Trophoblast cell (in vitro differentiated cells and primary cell): Measurements from ENCODE around the gene DNMT3L.
"Not testable (repeated sequence)": the region's sequence is repeated elsewhere in the genome, so short reads cannot be mapped to it uniquely, and the experiment has no call there.

Experiments used
- DNase-seq, 2 donors: peaks; one replicate each; pipeline ENCODE4 v3.0.0-alpha.2; 2016
- H2AFZ ChIP-seq: 2 replicates; pipeline ENCODE4 v1.6.1; 2013; ENCODE audit warnings: low read length, moderate library complexity, mild to moderate bottlenecking; ENCODE audit not compliant: insufficient read depth, poor library complexity
- H2AK5ac ChIP-seq: 2 replicates; pipeline ENCODE4 v1.6.1; 2013; ENCODE audit warnings: mild to moderate bottlenecking, low read length
- H2BK120ac ChIP-seq: 2 replicates; pipeline ENCODE4 v1.6.1; 2013; ENCODE audit warnings: low read length, mild to moderate bottlenecking, moderate library complexity; ENCODE audit not compliant: insufficient read depth, poor library complexity
- H2BK12ac ChIP-seq: 2 replicates; pipeline ENCODE4 v1.6.1; 2013; ENCODE audit warnings: mild to moderate bottlenecking, low read length, moderate library complexity
- H2BK5ac ChIP-seq: 2 replicates; pipeline ENCODE4 v1.6.1; 2013; ENCODE audit warnings: low read length, low read depth, moderate library complexity, mild to moderate bottlenecking; ENCODE audit not compliant: poor library complexity
- H3K14ac ChIP-seq: 2 replicates; pipeline ENCODE4 v1.6.1; 2013; ENCODE audit warnings: mild to moderate bottlenecking, low read length
- H3K18ac ChIP-seq: 2 replicates; pipeline ENCODE4 v1.6.1; 2013; ENCODE audit warnings: mild to moderate bottlenecking, low read length
- H3K23ac ChIP-seq: 2 replicates; pipeline ENCODE4 v1.6.1; 2013; ENCODE audit warnings: low read length
- H3K27ac ChIP-seq: 2 replicates; pipeline ENCODE4 v1.5.1; 2013; ENCODE audit warnings: low read depth, mild to moderate bottlenecking, inconsistent platforms, low read length, moderate library complexity
- H3K27me3 ChIP-seq: 2 replicates; pipeline ENCODE4 v1.6.1; 2013; ENCODE audit warnings: inconsistent platforms, mild to moderate bottlenecking, low read length, moderate library complexity; ENCODE audit not compliant: insufficient read depth
- H3K36me3 ChIP-seq, 2 experiments: 1 replicate in 1 of 2; 2 replicates in 1 of 2; pipeline ENCODE4 v1.6.1; 2013; ENCODE audit warnings: low read length in 2 of 2, mild to moderate bottlenecking in 2 of 2, moderate library complexity in 1 of 2; ENCODE audit not compliant: insufficient read depth in 2 of 2, control insufficient read depth in 1 of 2
- H3K4ac ChIP-seq: 2 replicates; pipeline ENCODE4 v1.6.1; 2013; ENCODE audit warnings: low read depth, mild to moderate bottlenecking, low read length, moderate library complexity
- H3K4me1 ChIP-seq, 2 experiments: 1 replicate in 1 of 2; 2 replicates in 1 of 2; pipeline ENCODE4 v1.6.1; 2013; ENCODE audit warnings: low read length in 2 of 2, mild to moderate bottlenecking in 2 of 2, moderate library complexity in 1 of 2; ENCODE audit not compliant: insufficient read depth in 2 of 2, control insufficient read depth in 1 of 2
- H3K4me2 ChIP-seq: 2 replicates; pipeline ENCODE4 v1.6.1; 2013; ENCODE audit warnings: inconsistent platforms, mild to moderate bottlenecking, low read length, moderate library complexity
- H3K4me3 ChIP-seq: 2 replicates; pipeline ENCODE4 v1.5.1; 2013; ENCODE audit warnings: mild to moderate bottlenecking, low read depth, low read length, inconsistent platforms
- H3K79me1 ChIP-seq: one replicate; pipeline ENCODE4 v1.6.1; 2013; ENCODE audit warnings: low read length
- H3K79me2 ChIP-seq: 2 replicates; pipeline ENCODE4 v1.6.1; 2013; ENCODE audit warnings: low read length, mild to moderate bottlenecking; ENCODE audit not compliant: control insufficient read depth, insufficient read depth, poor library complexity
- H3K9ac ChIP-seq: 2 replicates; pipeline ENCODE4 v1.6.1; 2013; ENCODE audit warnings: mild to moderate bottlenecking, low read length
- H3K9me3 ChIP-seq: 2 replicates; pipeline ENCODE4 v1.6.1; 2013; ENCODE audit warnings: low read depth, mild to moderate bottlenecking, control low read depth, inconsistent platforms, low read length; ENCODE audit not compliant: insufficient read depth
- H4K12ac ChIP-seq: 2 replicates; pipeline ENCODE4 v1.6.1; 2013; ENCODE audit warnings: low read depth, mild to moderate bottlenecking, low read length, moderate library complexity
- H4K8ac ChIP-seq: 2 replicates; pipeline ENCODE4 v1.6.1; 2013; ENCODE audit warnings: low read depth, mild to moderate bottlenecking, low read length, moderate library complexity
- H4K91ac ChIP-seq: one replicate; pipeline ENCODE4 v1.6.1; 2013; ENCODE audit warnings: low read depth, mild to moderate bottlenecking, low read length, moderate library complexity
- WGBS: extraction: QIAGEN DNeasy Blood & Tissue Kit; methylation state at CpG from one replicate; pipeline ENCODE4 v1.1.7; 2013; ENCODE audit warnings: missing lambda C conversion rate; ENCODE audit not compliant: insufficient read length, insufficient coverage; ENCODE audit errors: extremely low coverage; 5-methylcytosine and 5-hydroxymethylcytosine counted together

The DNMT3L gene

DNA sequence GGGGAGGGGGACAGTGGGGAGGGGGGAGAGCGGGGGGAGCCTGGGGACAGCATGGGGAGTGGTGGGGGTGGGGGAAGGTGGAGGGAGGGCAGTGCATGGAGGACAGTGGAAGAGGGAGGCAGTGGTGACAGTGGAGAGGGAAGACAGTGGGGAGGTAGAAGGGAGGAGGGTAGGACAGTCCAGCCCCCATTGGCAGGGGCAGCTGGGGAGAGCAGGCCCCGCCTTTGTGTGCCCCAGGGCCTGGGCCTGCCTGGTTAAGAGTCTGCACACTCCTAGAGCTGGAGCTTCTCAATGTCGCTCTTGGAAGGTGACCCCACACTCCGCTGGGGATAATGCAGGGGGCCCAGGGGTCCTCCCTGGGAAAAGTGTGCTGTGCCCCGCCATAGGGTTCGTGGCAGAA is 36.1 kb downstream of the DNMT3L start:
- H4K12ac ChIP-seq, H2BK120ac ChIP-seq: not testable (repeated sequence)
- WGBS: no CpG with 5 or more reads among the region's 6 CpGs

DNA sequence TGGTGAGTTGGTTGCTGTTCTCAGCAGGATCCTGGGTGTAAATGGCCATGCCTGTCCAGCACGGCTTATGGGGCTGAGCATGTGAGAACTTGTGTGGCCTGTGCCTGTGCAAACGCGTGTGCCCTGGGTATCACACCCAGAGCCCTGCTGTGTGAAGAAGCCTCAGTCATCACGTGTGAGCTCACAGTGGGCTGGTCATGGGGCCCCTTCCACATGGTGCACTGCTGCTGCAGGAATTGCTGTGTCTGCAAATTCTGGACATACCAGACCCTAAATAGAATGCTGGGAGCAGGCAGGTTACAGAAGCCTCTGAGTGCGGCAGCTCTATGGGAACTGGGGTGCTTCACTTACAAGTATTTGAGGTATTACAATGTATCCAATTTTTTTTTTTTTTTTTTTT is 38.4 kb downstream of the DNMT3L start:
- not testable (repeated sequence) for H4K12ac ChIP-seq, H3K27me3 ChIP-seq, H3K4me2 ChIP-seq, H4K8ac ChIP-seq, H3K4me1 ChIP-seq, H2AFZ ChIP-seq, H2BK5ac ChIP-seq, H3K4me3 ChIP-seq, H3K27ac ChIP-seq, H2AK5ac ChIP-seq, H3K18ac ChIP-seq, H3K36me3 ChIP-seq, H3K79me2 ChIP-seq, H3K23ac ChIP-seq, H2BK12ac ChIP-seq, H3K79me1 ChIP-seq, H3K14ac ChIP-seq, H3K9ac ChIP-seq, DNase-seq, H3K4ac ChIP-seq, H3K9me3 ChIP-seq, H4K91ac ChIP-seq, H2BK120ac ChIP-seq
- no CpG with 5 or more reads among the region's 5 CpGs for WGBS

More for the DNA sequence above, 36.1 kb downstream of the DNMT3L start:
- not testable (repeated sequence) for H2AK5ac ChIP-seq, H2AFZ ChIP-seq, H3K4me2 ChIP-seq, H3K79me2 ChIP-seq, H3K9ac ChIP-seq, DNase-seq, H4K91ac ChIP-seq, H3K27ac ChIP-seq, H3K14ac ChIP-seq, H3K4me3 ChIP-seq, H2BK12ac ChIP-seq, H3K18ac ChIP-seq, H3K9me3 ChIP-seq, H3K36me3 ChIP-seq, H3K4me1 ChIP-seq, H3K23ac ChIP-seq, H3K27me3 ChIP-seq, H3K79me1 ChIP-seq, H4K8ac ChIP-seq, H3K4ac ChIP-seq, H2BK5ac ChIP-seq

DNA sequence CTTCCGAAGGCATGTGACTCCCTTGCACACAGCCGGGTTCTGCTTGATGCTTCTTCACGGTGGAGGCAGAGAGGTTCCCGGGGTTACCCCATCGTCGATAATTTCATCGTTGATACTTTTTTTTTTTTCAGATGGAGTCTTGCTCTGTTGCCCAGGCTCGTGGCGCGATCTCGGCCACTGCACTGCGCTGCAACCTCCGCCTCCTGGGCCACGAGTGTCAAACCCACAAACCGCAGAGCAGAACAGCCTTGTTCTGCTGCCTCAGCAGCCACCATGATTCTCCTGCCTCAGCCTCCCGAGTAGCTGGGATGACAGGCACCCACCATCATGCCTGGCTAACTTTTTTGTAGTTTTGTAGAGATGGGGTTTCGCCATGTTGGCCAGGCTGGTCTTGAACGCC is 41.0 kb downstream of the DNMT3L start:
- not testable (repeated sequence) for DNase-seq, H3K9me3 ChIP-seq, H3K9ac ChIP-seq, H3K79me2 ChIP-seq, H2BK12ac ChIP-seq, H3K18ac ChIP-seq, H3K27me3 ChIP-seq, H3K36me3 ChIP-seq, H3K23ac ChIP-seq, H3K4me2 ChIP-seq, H3K4me1 ChIP-seq, H3K79me1 ChIP-seq, H2AFZ ChIP-seq, H2BK120ac ChIP-seq, H2BK5ac ChIP-seq, H3K4me3 ChIP-seq, H3K4ac ChIP-seq, H2AK5ac ChIP-seq, H4K91ac ChIP-seq, H3K14ac ChIP-seq, H4K12ac ChIP-seq, H4K8ac ChIP-seq, H3K27ac ChIP-seq
- WGBS: no CpG with 5 or more reads among the region's 18 CpGs

DNA sequence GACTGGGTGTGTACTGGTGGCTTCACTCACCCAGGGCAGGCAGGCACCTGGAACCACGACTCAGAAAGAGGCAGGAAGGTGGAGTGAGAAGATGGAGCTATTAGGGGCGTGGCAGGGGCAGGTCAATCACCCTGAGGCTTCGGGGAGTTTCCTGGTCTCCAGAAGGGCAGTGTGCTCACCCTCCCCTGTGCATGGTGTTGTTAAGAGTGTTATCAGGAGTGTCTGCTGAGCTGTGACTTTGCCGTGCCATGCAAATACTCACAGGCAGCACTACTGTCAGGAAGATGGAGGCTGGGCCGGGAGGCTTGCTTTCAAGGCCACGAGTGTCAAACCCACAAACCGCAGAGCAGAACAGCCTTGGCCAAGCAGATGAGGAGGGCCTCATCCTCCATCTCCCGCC is 43.2 kb downstream of the DNMT3L start:
- not testable (repeated sequence) for H3K36me3 ChIP-seq, H3K18ac ChIP-seq, H3K4ac ChIP-seq, H2AFZ ChIP-seq, H2BK12ac ChIP-seq, H4K8ac ChIP-seq, H4K12ac ChIP-seq, H3K27me3 ChIP-seq, H3K9ac ChIP-seq, DNase-seq, H3K4me3 ChIP-seq, H2BK120ac ChIP-seq, H3K4me2 ChIP-seq, H2AK5ac ChIP-seq, H3K27ac ChIP-seq, H3K79me1 ChIP-seq, H3K23ac ChIP-seq, H4K91ac ChIP-seq, H2BK5ac ChIP-seq, H3K9me3 ChIP-seq, H3K79me2 ChIP-seq, H3K14ac ChIP-seq, H3K4me1 ChIP-seq
- no CpG with 5 or more reads among the region's 8 CpGs for WGBS
